ENCODE data around the gene OBSCN. TPM values are rescaled to one million over a fixed set of nuclear protein-coding genes. Genes with fewer than 3 reads are reported as not detected.
A peak's percentile ranks its signal among the peaks of the same experiment; 100 is the strongest.

The OBSCN gene
- total RNA-seq, 1 donor from 2014 or later, result 18.3 TPM

GRCh38 chr1:228281631-228282328 is 73.9 kb downstream of the OBSCN start:
- no peak for DNase-seq (ENCODE audit: low spot score)
- intact Hi-C loops (cut with DNase I), result no loop called here
- ATAC-seq, result no peak

GRCh38 chr1:228282329-228283042 is 74.6 kb downstream of the OBSCN start:
- intact Hi-C loops (cut with DNase I), result no loop called here
- peak; percentile 55 for DNase-seq (ENCODE audit: low spot score)
- no peak for ATAC-seq

- peak; percentile 41 for DNase-seq (ENCODE audit: low spot score)
- ATAC-seq, result no peak
- intact Hi-C loops (cut with DNase I), result no loop called here
Measured at GRCh38 chr1:228283043-228283371, 75.2 kb downstream of the OBSCN start.

GRCh38 chr1:228283476-228284147 is 75.8 kb downstream of the OBSCN start:
- peak; percentile 42 for DNase-seq (ENCODE audit: low spot score)
- no peak for ATAC-seq
- intact Hi-C loops (cut with DNase I), result no loop called here

- intact Hi-C loops (cut with DNase I), result no loop called here
- DNase-seq (ENCODE audit: low spot score) (no peak), ATAC-seq (no peak)
Measured at GRCh38 chr1:228284148-228284495, 76.3 kb downstream of the OBSCN start.

- DNase-seq (ENCODE audit: low spot score) (no peak), ATAC-seq (no peak)
- intact Hi-C loops (cut with DNase I), result no loop called here
Measured at GRCh38 chr1:228284521-228284920, 76.7 kb downstream of the OBSCN start.

- DNase-seq (ENCODE audit: low spot score) (no peak), ATAC-seq (no peak)
- intact Hi-C loops (cut with DNase I), result no loop called here
Measured at GRCh38 chr1:228285661-228286504, 78.0 kb downstream of the OBSCN start.

- DNase-seq (ENCODE audit: low spot score) (no peak), ATAC-seq (no peak)
- intact Hi-C loops (cut with DNase I), result no loop called here
Measured at GRCh38 chr1:228286505-228287417, 78.9 kb downstream of the OBSCN start.

- ATAC-seq, result no peak
- intact Hi-C loops (cut with DNase I), result no loop called here
- DNase-seq (ENCODE audit: low spot score), result peak; percentile 19
Measured at GRCh38 chr1:228287541-228288425, 79.9 kb downstream of the OBSCN start.

- ATAC-seq, result no peak
- DNase-seq (ENCODE audit: low spot score), result no peak
- intact Hi-C loops (cut with DNase I), result no loop called here
Measured at GRCh38 chr1:228288536-228289238, 80.8 kb downstream of the OBSCN start.

- ATAC-seq, result peak; percentile 11
- intact Hi-C loops (cut with DNase I), result no loop called here
- DNase-seq (ENCODE audit: low spot score), result no peak
Measured at GRCh38 chr1:228289239-228289849, 81.5 kb downstream of the OBSCN start.

GRCh38 chr1:228289996-228290881 is 82.4 kb downstream of the OBSCN start:
- no peak for ATAC-seq
- intact Hi-C loops (cut with DNase I), result no loop called here
- no peak for DNase-seq (ENCODE audit: low spot score)

- DNase-seq (ENCODE audit: low spot score) (no peak), ATAC-seq (no peak)
- intact Hi-C loops (cut with DNase I), result no loop called here
Measured at GRCh38 chr1:228291906-228292608, 84.2 kb downstream of the OBSCN start.

GRCh38 chr1:228292609-228292911 is 84.7 kb downstream of the OBSCN start:
- ATAC-seq (no peak), DNase-seq (ENCODE audit: low spot score) (no peak)
- intact Hi-C loops (cut with DNase I), result no loop called here

- intact Hi-C loops (cut with DNase I), result no loop called here
- ATAC-seq (no peak), DNase-seq (ENCODE audit: low spot score) (no peak)
Measured at GRCh38 chr1:228293393-228293792, 85.5 kb downstream of the OBSCN start.
